Duodenal mucosa (tissue), 2 donors: ENCODE data around the gene LCTL.
"Not testable (repeated sequence)": the region's sequence is repeated elsewhere in the genome, so short reads cannot be mapped to it uniquely, and the experiment has no call there.

Experiments used
- H3K27ac ChIP-seq: one replicate; pipeline ENCODE4 v1.7.0; 2013; ENCODE audit warnings: low read depth, low read length
- H3K27me3 ChIP-seq, 2 donors: one replicate each; pipeline ENCODE4 v1.7.0; 2013; ENCODE audit warnings: low read length in 2 of 2, control low read depth in 1 of 2; ENCODE audit not compliant: insufficient read depth in 2 of 2, control insufficient read depth in 1 of 2
- H3K36me3 ChIP-seq, 2 donors: one replicate each; pipeline ENCODE4 v1.7.0; 2013; ENCODE audit warnings: low read length in 2 of 2, control low read depth in 1 of 2; ENCODE audit not compliant: insufficient read depth in 2 of 2, control insufficient read depth in 1 of 2
- H3K4me1 ChIP-seq, 2 donors: one replicate each; pipeline ENCODE4 v1.7.0; 2013; ENCODE audit warnings: low read length in 2 of 2, control low read depth in 1 of 2; ENCODE audit not compliant: insufficient read depth in 2 of 2, control insufficient read depth in 1 of 2
- H3K4me3 ChIP-seq, 2 donors: one replicate each; pipeline ENCODE4 v1.7.0; 2013; ENCODE audit warnings: low read length in 2 of 2, low read depth in 1 of 2
- H3K9ac ChIP-seq, 2 donors: one replicate each; pipeline ENCODE4 v1.7.0; 2013; ENCODE audit warnings: low read length in 2 of 2, low read depth in 1 of 2
- H3K9me3 ChIP-seq, 2 donors: one replicate each; pipeline ENCODE4 v1.7.0; 2013; ENCODE audit warnings: low read length in 2 of 2, control low read depth in 1 of 2; ENCODE audit not compliant: control insufficient read depth in 1 of 2

Gene LCTL

GRCh38 chr15:66503780-66504562, 61.8 kb downstream of the LCTL start:
- H3K27ac ChIP-seq, result peak overlapping the region; percentile 86

GRCh38 chr15:66503041-66503648, 62.7 kb downstream of the LCTL start:
- H3K9ac ChIP-seq, result peak overlapping the region; percentile 91 to 94
- not testable (repeated sequence) for H3K9me3 ChIP-seq, H3K27me3 ChIP-seq, H3K27ac ChIP-seq
- H3K4me1 ChIP-seq, result peaks cover 19 to 22% of the 10 kb centered on the region in 2 donors
- H3K36me3 ChIP-seq, result peaks cover 29 to 51% of the 10 kb centered on the region in 2 donors
- peak overlapping the region; percentile 97 to 98 for H3K4me3 ChIP-seq

More at GRCh38 chr15:66503780-66504562, 61.8 kb downstream of the LCTL start:
- Histone ChIP-seq H3K36me3 (peaks cover 29 to 43% of the 10 kb centered on the region in 2 donors), H3K27me3 (no peaks in the 10 kb centered on the region), H3K4me1 (peaks cover 19 to 22% of the 10 kb centered on the region in 2 donors), H3K9me3 (no peaks in the 10 kb centered on the region), H3K4me3 (peak overlapping the region; percentile 97 to 98), H3K9ac (peak overlapping the region; percentile 91 to 94)

DNA sequence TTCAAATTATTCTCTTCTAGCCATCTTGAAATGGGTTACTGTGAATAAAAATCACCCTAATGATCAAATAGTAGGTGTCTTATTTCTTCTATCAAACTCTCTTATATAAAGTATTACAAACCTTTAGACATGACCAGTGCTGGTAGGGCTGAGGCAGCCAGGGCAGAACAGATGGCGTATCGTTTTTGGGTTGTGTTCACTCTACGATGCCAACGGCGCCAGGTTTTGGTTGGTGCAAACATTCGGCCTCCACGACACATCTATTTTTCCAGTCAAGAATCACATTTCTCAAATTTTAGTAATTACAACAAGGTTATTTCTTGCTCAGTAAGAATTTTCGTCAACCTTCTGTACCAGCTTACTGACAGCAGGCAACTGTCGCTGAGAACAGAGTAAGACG, 63.3 kb downstream of the LCTL start:
- Histone ChIP-seq H3K27ac (no peak overlapping the region), H3K4me1 (peaks cover 19 to 22% of the 10 kb centered on the region in 2 donors), H3K36me3 (peaks cover 29 to 52% of the 10 kb centered on the region in 2 donors), H3K27me3 (no peaks in the 10 kb centered on the region), H3K9me3 (no peaks in the 10 kb centered on the region), H3K4me3 (peak overlapping the region; percentile 97 to 98), H3K9ac (no peak overlapping the region)

DNA sequence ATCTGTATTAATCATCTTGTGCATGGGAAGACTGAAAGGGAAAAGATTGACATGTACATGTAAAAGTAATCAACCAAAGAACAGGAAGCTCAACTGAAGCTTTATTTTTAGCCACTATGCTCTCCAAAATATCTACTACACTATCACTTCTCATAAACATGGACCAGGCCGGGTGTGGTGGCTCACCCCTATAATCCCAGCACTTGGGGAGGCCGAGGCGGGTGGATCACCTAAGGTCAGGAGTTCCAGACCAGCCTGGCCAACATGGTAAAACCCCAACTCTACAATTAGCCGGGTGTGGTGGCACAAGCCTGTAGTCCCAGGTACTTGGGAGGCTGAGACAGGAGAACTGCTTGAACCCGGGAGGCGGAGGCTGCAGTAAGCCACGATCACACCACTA, 65.5 kb downstream of the LCTL start:
- not testable (repeated sequence) for H3K27me3 ChIP-seq, H3K9me3 ChIP-seq, H3K4me3 ChIP-seq, H3K27ac ChIP-seq, H3K9ac ChIP-seq
- H3K4me1 ChIP-seq, result peaks cover 20 to 30% of the 10 kb centered on the region in 2 donors
- H3K36me3 ChIP-seq, result peaks cover 29 to 55% of the 10 kb centered on the region in 2 donors

DNA sequence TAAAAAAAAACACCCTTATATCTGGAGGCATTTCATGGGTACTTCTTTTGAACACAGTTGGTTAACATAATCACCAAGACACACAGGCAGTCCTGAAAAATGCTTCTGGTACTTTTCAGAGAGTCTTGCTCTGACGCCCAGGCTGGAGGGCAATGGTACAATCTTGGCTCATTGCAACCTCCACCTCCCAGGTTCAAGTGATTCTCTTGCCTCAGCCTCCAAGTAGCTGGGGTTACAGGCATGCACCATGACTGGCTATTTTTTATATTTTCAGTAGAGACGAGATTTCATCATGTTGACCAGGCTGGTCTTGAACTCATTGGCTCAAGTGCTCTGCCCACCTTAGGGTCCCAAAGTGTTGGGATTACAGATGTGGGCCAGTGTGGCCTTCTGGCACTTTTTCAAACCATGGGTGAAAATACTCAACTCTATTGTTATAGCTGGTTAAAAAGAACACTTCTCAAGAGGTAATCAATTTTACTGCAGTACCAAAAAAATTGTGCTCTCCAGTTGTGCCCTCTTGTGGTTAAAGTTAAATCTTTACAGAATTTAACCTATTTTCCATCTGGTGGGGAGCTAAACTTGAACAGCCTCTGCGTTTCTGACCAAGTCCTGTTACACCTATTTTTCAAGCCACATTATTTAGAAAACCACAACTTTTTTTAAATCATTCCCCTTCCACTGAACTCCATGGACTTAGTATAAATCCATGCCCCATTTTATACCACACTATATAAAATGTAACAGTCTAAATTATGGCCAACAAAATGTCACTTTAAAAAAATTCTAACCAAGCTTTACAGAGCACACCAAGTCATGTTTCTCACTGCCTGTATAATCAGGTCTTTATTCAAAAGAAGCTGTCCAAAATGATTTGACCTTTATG, 67.1 kb downstream of the LCTL start:
- Histone ChIP-seq H3K4me3 (no peak overlapping the region), H3K27me3 (no peaks in the 10 kb centered on the region), H3K4me1 (peaks cover 20 to 29% of the 10 kb centered on the region in 2 donors), H3K9ac (no peak overlapping the region), H3K9me3 (no peaks in the 10 kb centered on the region), H3K36me3 (peaks cover 36 to 70% of the 10 kb centered on the region in 2 donors), H3K27ac (no peak overlapping the region)
